HEK293T (cell line): Measurements from ENCODE around the gene PSMC5.

Source experiments
- ARNT ChIP-seq: fragments of 450-650 bp; IDR thresholded peaks from 2 replicates; pipeline ENCODE4 v1.6.1; 2017; ENCODE audit warnings: mild to moderate bottlenecking
- BHLHE40 ChIP-seq: fragments of 450-650 bp; IDR thresholded peaks from 2 replicates; pipeline ENCODE4 v1.6.1; 2016; ENCODE audit warnings: mild to moderate bottlenecking, moderate library complexity, borderline replicate concordance
- CTBP1 ChIP-seq: fragments of 450-650 bp; IDR thresholded peaks from 2 replicates; pipeline ENCODE4 v1.6.1; 2016; ENCODE audit warnings: borderline replicate concordance
- ELF4 ChIP-seq: fragments of 450-650 bp; IDR thresholded peaks from 2 replicates; pipeline ENCODE4 v1.6.1; 2017; ENCODE audit warnings: antibody characterized with exemption
- FOXA1 ChIP-seq: fragments of 450-650 bp; IDR thresholded peaks from 2 replicates; pipeline ENCODE4 v1.6.1; 2016; ENCODE audit warnings: mild to moderate bottlenecking
- FOXK2 ChIP-seq: fragments of 450-650 bp; IDR thresholded peaks from 2 replicates; pipeline ENCODE4 v1.6.1; 2016; ENCODE audit warnings: mild to moderate bottlenecking
- FOXM1 ChIP-seq: fragments of 450-650 bp; IDR thresholded peaks from 2 replicates; pipeline ENCODE4 v1.6.1; 2017; ENCODE audit warnings: mild to moderate bottlenecking, borderline replicate concordance
- HDGF ChIP-seq: fragments of 450-650 bp; IDR thresholded peaks from 2 replicates; pipeline ENCODE4 v1.6.1; 2017; ENCODE audit warnings: antibody characterized with exemption, borderline replicate concordance
- L3MBTL2 ChIP-seq: fragments of 450-650 bp; conservative IDR thresholded peaks from 2 replicates; pipeline ENCODE4 v1.6.1; 2016; ENCODE audit warnings: mild to moderate bottlenecking
- NFRKB ChIP-seq: fragments of 450-650 bp; IDR thresholded peaks from 2 replicates; pipeline ENCODE4 v1.6.1; 2016; ENCODE audit warnings: mild to moderate bottlenecking, moderate library complexity
- SP1 ChIP-seq: fragments of 450-650 bp; IDR thresholded peaks from 2 replicates; pipeline ENCODE4 v1.6.1; 2017
- SUZ12 ChIP-seq: fragments of 450-650 bp; IDR thresholded peaks from 2 replicates; pipeline ENCODE4 v1.6.1; 2016; ENCODE audit warnings: mild to moderate bottlenecking
- TARDBP ChIP-seq: fragments of 450-650 bp; IDR thresholded peaks from 2 replicates; pipeline ENCODE4 v1.6.1; 2016
- TF ChIP-seq, protein P1 (sequence below): fragments of 450-650 bp; IDR thresholded peaks from 2 replicates; pipeline ENCODE4 v1.6.1; 2016

GRCh38 chr17:63822537-63822936 is 4.7 kb upstream of the PSMC5 start:
- TF ChIP-seq, protein P1, sequence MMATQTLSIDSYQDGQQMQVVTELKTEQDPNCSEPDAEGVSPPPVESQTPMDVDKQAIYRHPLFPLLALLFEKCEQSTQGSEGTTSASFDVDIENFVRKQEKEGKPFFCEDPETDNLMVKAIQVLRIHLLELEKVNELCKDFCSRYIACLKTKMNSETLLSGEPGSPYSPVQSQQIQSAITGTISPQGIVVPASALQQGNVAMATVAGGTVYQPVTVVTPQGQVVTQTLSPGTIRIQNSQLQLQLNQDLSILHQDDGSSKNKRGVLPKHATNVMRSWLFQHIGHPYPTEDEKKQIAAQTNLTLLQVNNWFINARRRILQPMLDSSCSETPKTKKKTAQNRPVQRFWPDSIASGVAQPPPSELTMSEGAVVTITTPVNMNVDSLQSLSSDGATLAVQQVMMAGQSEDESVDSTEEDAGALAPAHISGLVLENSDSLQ, result no peak
- TF ChIP-seq FOXK2 (no peak), SP1 (no peak), CTBP1 (no peak), TARDBP (no peak), ARNT (no peak), BHLHE40 (no peak), L3MBTL2 (no peak), SUZ12 (no peak), FOXM1 (no peak), ELF4 (no peak), NFRKB (no peak), HDGF (no peak), FOXA1 (no peak)
